Globus pallidus (tissue), 1 donor: ENCODE results near the gene VWC2L.

Source experiments
- DNase-seq: peaks from one replicate; pipeline ENCODE4 v3.0.0-alpha.2; 2015; ENCODE audit warnings: low spot score

VWC2L gene

GRCh38 chr2:214469728-214470127 lies 58.9 kb downstream of the VWC2L start:
- no peak for DNase-seq

- DNase-seq = no peak
Measured at GRCh38 chr2:214471382-214471781, 60.5 kb downstream of the VWC2L start.

GRCh38 chr2:214471990-214472389 lies 61.1 kb downstream of the VWC2L start:
- DNase-seq = no peak

- no peak for DNase-seq
Measured at GRCh38 chr2:214477305-214477704, 66.5 kb downstream of the VWC2L start.

GRCh38 chr2:214481204-214481603 lies 70.3 kb downstream of the VWC2L start:
- DNase-seq = peak; percentile 70

- DNase-seq = peak; percentile 73
Measured at GRCh38 chr2:214482728-214483127, 71.9 kb downstream of the VWC2L start.

GRCh38 chr2:214484239-214484638 lies 73.4 kb downstream of the VWC2L start:
- peak; percentile 12 for DNase-seq

GRCh38 chr2:214484701-214485100 lies 73.8 kb downstream of the VWC2L start:
- no peak for DNase-seq

GRCh38 chr2:214489181-214489580 lies 78.3 kb downstream of the VWC2L start:
- DNase-seq = no peak

- no peak for DNase-seq
Measured at GRCh38 chr2:214489702-214490101, 78.8 kb downstream of the VWC2L start.

GRCh38 chr2:214492152-214492551 lies 81.3 kb downstream of the VWC2L start:
- no peak for DNase-seq

GRCh38 chr2:214492608-214493007 lies 81.8 kb downstream of the VWC2L start:
- no peak for DNase-seq

GRCh38 chr2:214497489-214497888 lies 86.6 kb downstream of the VWC2L start:
- no peak for DNase-seq

- DNase-seq = no peak
Measured at GRCh38 chr2:214503568-214503967, 92.7 kb downstream of the VWC2L start.

GRCh38 chr2:214504599-214505376 lies 93.9 kb downstream of the VWC2L start:
- no peak for DNase-seq

GRCh38 chr2:214507032-214507431 lies 96.2 kb downstream of the VWC2L start:
- DNase-seq = no peak

- no peak for DNase-seq
Measured at GRCh38 chr2:214514704-214515103, 103.8 kb downstream of the VWC2L start.

GRCh38 chr2:214515111-214515510 lies 104.3 kb downstream of the VWC2L start:
- DNase-seq = no peak

- DNase-seq = no peak
Measured at GRCh38 chr2:214519258-214519818, 108.5 kb downstream of the VWC2L start.

- no peak for DNase-seq
Measured at GRCh38 chr2:214529021-214529420, 118.2 kb downstream of the VWC2L start.

GRCh38 chr2:214529514-214529913 lies 118.7 kb downstream of the VWC2L start:
- DNase-seq = no peak

- DNase-seq = no peak
Measured at GRCh38 chr2:214533541-214533940, 122.7 kb downstream of the VWC2L start.

GRCh38 chr2:214536625-214537024 lies 125.8 kb downstream of the VWC2L start:
- DNase-seq = no peak

- DNase-seq = no peak
Measured at GRCh38 chr2:214537929-214538328, 127.1 kb downstream of the VWC2L start.
